ENCODE results near the gene SLC5A6. TPM values are rescaled to one million over a fixed set of nuclear protein-coding genes. Genes with fewer than 3 reads are reported as not detected.

The SLC5A6 gene
- total RNA-seq, result 6.2 and 10.8 TPM in 2 replicates

GRCh38 chr2:27211943-27212625 is at the start of gene SLC5A6, which contains the start of gene ATRAID:
TSS of gene SLC5A6 (minus strand) at chr2:27212268. CDS start at chr2:27207650, 4,618 bp downstream.
TSS of gene ATRAID (plus strand) at chr2:27212041. CDS start at chr2:27212369, 328 bp downstream.

GRCh38 chr2:27217173-27218121 is 5.4 kb upstream of the SLC5A6 start, which contains the start of gene CAD:
TSS of gene CAD (plus strand) at chr2:27217369. CDS start at chr2:27217552, 183 bp downstream.

Other genes with a start within 250 kb of the SLC5A6 start
- gene MAPRE3, start 241.6 kb downstream of the SLC5A6 start, total RNA-seq, result 3.6 and 5.7 TPM in 2 replicates
- 38.1 and 38.7 TPM in 2 replicates for gene TMEM214, start 179.3 kb downstream of the SLC5A6 start, total RNA-seq
- gene AGBL5, start 160.6 kb downstream of the SLC5A6 start, total RNA-seq, result 16.5 and 20.5 TPM in 2 replicates
- gene OST4, start 140.6 kb downstream of the SLC5A6 start, total RNA-seq, result 560 and 659 TPM in 2 replicates
- gene EMILIN1, start 133.7 kb downstream of the SLC5A6 start, total RNA-seq, result 260 and 292 TPM in 2 replicates
- gene KHK, start 125.5 kb downstream of the SLC5A6 start, total RNA-seq, result 0.81 and 1.3 TPM in 2 replicates
- 7.0 and 12.2 TPM in 2 replicates for gene CGREF1, start 93.1 kb downstream of the SLC5A6 start, total RNA-seq
- 0.40 TPM in 1 of 2 replicates, not detected in the other for gene ABHD1, start 88.5 kb downstream of the SLC5A6 start, total RNA-seq
- gene PREB, start 77.6 kb downstream of the SLC5A6 start, total RNA-seq, result 40.1 and 54.8 TPM in 2 replicates
- not detected in 2 replicates for gene PRR30, start 72.9 kb downstream of the SLC5A6 start, total RNA-seq
- gene TCF23, start 63.3 kb downstream of the SLC5A6 start, total RNA-seq, result not detected in 2 replicates
- gene ATRAID, start 227 bp downstream of the SLC5A6 start, total RNA-seq, result 219 and 241 TPM in 2 replicates
- 20.6 and 26.8 TPM in 2 replicates for gene CAD, start 5.1 kb upstream of the SLC5A6 start, total RNA-seq
- 0.19 TPM in 1 of 2 replicates, not detected in the other for gene SLC30A3, start 50.8 kb upstream of the SLC5A6 start, total RNA-seq
- not detected in 2 replicates for gene DNAJC5G, start 63.2 kb upstream of the SLC5A6 start, total RNA-seq
- 0.13 and 0.19 TPM in 2 replicates for gene TRIM54, start 70.2 kb upstream of the SLC5A6 start, total RNA-seq
- 0.40 and 0.50 TPM in 2 replicates for gene UCN, start 96.2 kb upstream of the SLC5A6 start, total RNA-seq
- 72.7 and 75.7 TPM in 2 replicates for gene MPV17, start 110.8 kb upstream of the SLC5A6 start, total RNA-seq
- gene GTF3C2, start 144.5 kb upstream of the SLC5A6 start, total RNA-seq, result 21.0 and 22.5 TPM in 2 replicates
- 29.8 and 33.2 TPM in 2 replicates for gene EIF2B4, start 158.1 kb upstream of the SLC5A6 start, total RNA-seq
- gene SNX17, start 158.3 kb upstream of the SLC5A6 start, total RNA-seq, result 136 and 145 TPM in 2 replicates
- gene ZNF513, start 168.5 kb upstream of the SLC5A6 start, total RNA-seq, result 6.4 and 7.5 TPM in 2 replicates
- 76.8 and 107 TPM in 2 replicates for gene PPM1G, start 197.3 kb upstream of the SLC5A6 start, total RNA-seq
- gene NRBP1, start 216.4 kb upstream of the SLC5A6 start, total RNA-seq, result 98.6 and 107 TPM in 2 replicates
- 0.13 and 0.37 TPM in 2 replicates for gene KRTCAP3, start 230.1 kb upstream of the SLC5A6 start, total RNA-seq

Measured in aortic smooth muscle cell (primary cell).